Right lobe of liver (tissue), 6 donors: ENCODE data around the gene SYDE1. TPM values are rescaled to one million over a fixed set of nuclear protein-coding genes. Genes with fewer than 3 reads are reported as not detected.

Experiments used
- ATAC-seq, 4 donors: fragments of 200-7000 bp; cut with Tn5 transposase; one replicate each; pipeline ENCODE4 v1.9.1; 2020; ENCODE audit warnings: mild to moderate bottlenecking in 4 of 4, moderate library complexity in 4 of 4
- DNase-seq, 3 donors: peaks; one replicate each; pipeline ENCODE4 v3.0.0-alpha.2; 2020
- H3K27ac ChIP-seq, 3 donors: fragments of 200-600 bp; one replicate each; pipeline ENCODE4 v1.8.0; 2022
- H3K27me3 ChIP-seq, 2 donors: fragments of 200-600 bp; one replicate each; pipeline ENCODE4 v1.8.0; 2022
- H3K36me3 ChIP-seq, 4 donors: fragments of 200-600 bp; sonication (generic) in 1 of 4; one replicate each; pipeline versions ENCODE4 v1.5.1 to v1.8.0; 2017 to 2022; ENCODE audit warnings: control low read depth in 1 of 4
- H3K4me1 ChIP-seq, 4 donors: fragments of 200-600 bp; sonication (generic) in 1 of 4; one replicate each; pipeline versions ENCODE4 v1.5.1 to v1.8.0; 2017 to 2022; ENCODE audit warnings: control low read depth in 1 of 4
- H3K4me3 ChIP-seq, 3 donors: fragments of 200-600 bp; one replicate each; pipeline ENCODE4 v1.8.0; 2022
- H3K9me3 ChIP-seq, 4 donors: fragments of 200-600 bp; sonication (generic) in 1 of 4; one replicate each; pipeline versions ENCODE4 v1.5.1 to v1.8.0; 2017 to 2022; ENCODE audit warnings: control low read depth in 1 of 4
- CTCF ChIP-seq, 4 donors: fragments of 200-600 bp in 3 of 4; fragments of 450-650 bp in 1 of 4; IDR thresholded peaks; one replicate each; pipeline versions ENCODE4 v1.5.1 to v1.8.0; 2016 to 2022; ENCODE audit warnings: antibody characterized with exemption in 4 of 4, mild to moderate bottlenecking in 2 of 4
- POLR2A ChIP-seq: fragments of 450-650 bp; IDR thresholded peaks from one replicate; pipeline ENCODE4 v1.6.1; 2017; ENCODE audit warnings: antibody characterized with exemption, mild to moderate bottlenecking
- WGBS: methylation state at CpG from one replicate; pipeline ENCODE4 v1.1.6; 2018; ENCODE audit warnings: low coverage, low lambda C conversion rate; ENCODE audit not compliant: insufficient coverage; ENCODE audit errors: missing lambda C conversion rate; 5-methylcytosine and 5-hydroxymethylcytosine counted together
- intact Hi-C, 2 donors: fragments of 100-400 bp; cut with DNase I; formaldehyde crosslinking; loops; one replicate each; pipeline versions ENCODE4 v1.11.2 to v1.14.1; 2022
- total RNA-seq, 6 experiments: library from RNA; depleted of rRNA in 2 of 6; stranded (reverse); fragments of >200 nt in 2 of 6; fragmentation: NEBNext Ultra II Directional in 3 of 6; extraction: Animal tissue kit (Norgen Biotek cat#: 25700) in 3 of 6; gene quantifications; one replicate each; pipeline versions ENCODE4 v1.1.0 to v1.2.4, GENCODE V29; 2016 to 2023
- donor health status: DM: no; HTN: yes; CAD: no.
- donor health status: DM: no; HTN: no; CAD: no.
- donor health status: DM: no; HTN: no; CAD: no.
- donor health status: DM: no; HTN: yes; CAD: no.
- donor health status: DM: no; HTN: yes; CAD: no.

SYDE1 gene
- total RNA-seq, 6 experiments from 2014 or later, result 2.7 to 7.4 (median 4.6) TPM

- no peak overlapping the region for H3K27ac ChIP-seq
- DNase-seq (no peak), ATAC-seq (no peak)
- H3K36me3 ChIP-seq, result no peaks in the 10 kb centered on the region
- intact Hi-C loops, result loop anchor here (10.0 kb wide), 1 partner anchor 55 kb away; no protein-coding TSS in a partner anchor
- no peaks in the 10 kb centered on the region for H3K4me1 ChIP-seq
- H3K27me3 ChIP-seq, result no peaks in the 10 kb centered on the region
- TF ChIP-seq POLR2A (no peak), CTCF (IDR thresholded peaks at IDR 0.05) (no peak)
- no peaks in the 10 kb centered on the region for H3K9me3 ChIP-seq
- H3K4me3 ChIP-seq, result no peak overlapping the region
- WGBS, result 47% methylated on average over 5 of the region's 5 CpGs
Measured at GRCh38 chr19:15149737-15150136, 42.5 kb downstream of the SYDE1 start.

- intact Hi-C loops, result loop anchor here in 1 of 2 donors (10.0 kb wide), 1 partner anchor 59 kb away; no protein-coding TSS in a partner anchor
- 100% methylated on average over 2 of the region's 3 CpGs for WGBS
Measured at GRCh38 chr19:15154002-15154612, 46.9 kb downstream of the SYDE1 start.

GRCh38 chr19:15155296-15155695 lies 48.1 kb downstream of the SYDE1 start:
- 81% methylated on average over 3 of the region's 5 CpGs for WGBS
- no peaks in the 10 kb centered on the region for H3K4me1 ChIP-seq
- no peaks in the 10 kb centered on the region for H3K36me3 ChIP-seq
- no peaks in the 10 kb centered on the region for H3K9me3 ChIP-seq
- TF ChIP-seq POLR2A (no peak), CTCF (IDR thresholded peaks at IDR 0.05) (no peak)
- no peaks in the 10 kb centered on the region for H3K27me3 ChIP-seq
- no peak overlapping the region for H3K4me3 ChIP-seq
- intact Hi-C loops, result loop anchor here in 1 of 2 donors (10.0 kb wide), 1 partner anchor 60 kb away; no protein-coding TSS in a partner anchor
- no peak overlapping the region for H3K27ac ChIP-seq
- no peak for ATAC-seq
- DNase-seq, result no peak

More at GRCh38 chr19:15154002-15154612, 46.9 kb downstream of the SYDE1 start:
- H3K9me3 ChIP-seq, result no peaks in the 10 kb centered on the region
- H3K4me3 ChIP-seq, result no peak overlapping the region
- no peaks in the 10 kb centered on the region for H3K27me3 ChIP-seq
- H3K4me1 ChIP-seq, result no peaks in the 10 kb centered on the region
- ATAC-seq (peak; percentile 50 to 60 (median 55)), DNase-seq (no peak)
- no peak overlapping the region for H3K27ac ChIP-seq
- H3K36me3 ChIP-seq, result no peaks in the 10 kb centered on the region
- no peak for TF ChIP-seq POLR2A
- peak; percentile 21 to 52 (median 44) for TF ChIP-seq CTCF (IDR thresholded peaks at IDR 0.05)

- Histone ChIP-seq H3K27ac (no peak overlapping the region), H3K4me1 (no peaks in the 10 kb centered on the region), H3K36me3 (no peaks in the 10 kb centered on the region), H3K4me3 (no peak overlapping the region), H3K27me3 (no peaks in the 10 kb centered on the region), H3K9me3 (no peaks in the 10 kb centered on the region)
- intact Hi-C loops, result loop anchor here in 1 of 2 donors (10.0 kb wide), 1 partner anchor 62 kb away; no protein-coding TSS in a partner anchor
- TF ChIP-seq CTCF (IDR thresholded peaks at IDR 0.05) (no peak), POLR2A (no peak)
- DNase-seq (no peak), ATAC-seq (no peak)
- 94% methylated on average over 4 of the region's 4 CpGs for WGBS
Measured at GRCh38 chr19:15156391-15156790, 49.2 kb downstream of the SYDE1 start.
